DMS153 treated with DMSO at 0.1 percent for 48 hours (cell line): ENCODE results near the gene CH25H.
"Not testable (repeated sequence)": the region's sequence is repeated elsewhere in the genome, so short reads cannot be mapped to it uniquely, and the experiment has no call there.

Experiments
- DNase-seq: peaks from one replicate; lab custom pipeline; 2025; ENCODE audit not compliant: unreplicated experiment; lab: John Stamatoyannopoulos, UW

Gene CH25H

GRCh38 chr10:89207181-89207800 lies at the start of gene CH25H:
Gene CH25H (minus strand): TSS chr10:89207317. CDS start chr10:89207292, 25 bp downstream.
- DNase-seq = peak; percentile 45

- no peak for DNase-seq
Measured at GRCh38 chr10:89256340-89256739, 49.2 kb upstream of the CH25H start.

GRCh38 chr10:89255793-89256192 lies 48.7 kb upstream of the CH25H start:
- no peak for DNase-seq

GRCh38 chr10:89255091-89255579 lies 48.0 kb upstream of the CH25H start:
- not testable (repeated sequence) for DNase-seq

- DNase-seq = no peak
Measured at GRCh38 chr10:89252225-89252585, 45.1 kb upstream of the CH25H start.

GRCh38 chr10:89251409-89252224 lies 44.5 kb upstream of the CH25H start, which contains the start of gene LIPA:
Gene LIPA (minus strand): TSS chr10:89251775. CDS start chr10:89247648, 4,127 bp downstream.
- peak; percentile 92 for DNase-seq

GRCh38 chr10:89250865-89251408 lies 43.8 kb upstream of the CH25H start:
- DNase-seq = no peak

GRCh38 chr10:89248990-89249389 lies 41.9 kb upstream of the CH25H start:
- no peak for DNase-seq

- not testable (repeated sequence) for DNase-seq
Measured at GRCh38 chr10:89247623-89248022, 40.5 kb upstream of the CH25H start.

GRCh38 chr10:89245802-89246201 lies 38.7 kb upstream of the CH25H start:
- DNase-seq = no peak

GRCh38 chr10:89242840-89243568 lies 35.9 kb upstream of the CH25H start:
- DNase-seq = no peak

- no peak for DNase-seq
Measured at GRCh38 chr10:89242345-89242684, 35.2 kb upstream of the CH25H start.

GRCh38 chr10:89241486-89242344 lies 34.6 kb upstream of the CH25H start:
- no peak for DNase-seq

GRCh38 chr10:89241026-89241425 lies 33.9 kb upstream of the CH25H start:
- DNase-seq = no peak

- no peak for DNase-seq
Measured at GRCh38 chr10:89240519-89240918, 33.4 kb upstream of the CH25H start.

- DNase-seq = no peak
Measured at GRCh38 chr10:89238956-89239644, 32.0 kb upstream of the CH25H start.

GRCh38 chr10:89237849-89238248 lies 30.7 kb upstream of the CH25H start:
- no peak for DNase-seq

GRCh38 chr10:89236226-89236797 lies 29.2 kb upstream of the CH25H start:
- no peak for DNase-seq

GRCh38 chr10:89235073-89235798 lies 28.1 kb upstream of the CH25H start:
- DNase-seq = no peak
